ENCODE results near the gene DHX38. TPM values are rescaled to one million over a fixed set of nuclear protein-coding genes. Genes with fewer than 3 reads are reported as not detected.
A peak's percentile ranks its signal among the peaks of the same experiment; 100 is the strongest.

The DHX38 gene
- total RNA-seq, 2 experiments from 2014 or later = 80.5 to 85.1 TPM

DNA sequence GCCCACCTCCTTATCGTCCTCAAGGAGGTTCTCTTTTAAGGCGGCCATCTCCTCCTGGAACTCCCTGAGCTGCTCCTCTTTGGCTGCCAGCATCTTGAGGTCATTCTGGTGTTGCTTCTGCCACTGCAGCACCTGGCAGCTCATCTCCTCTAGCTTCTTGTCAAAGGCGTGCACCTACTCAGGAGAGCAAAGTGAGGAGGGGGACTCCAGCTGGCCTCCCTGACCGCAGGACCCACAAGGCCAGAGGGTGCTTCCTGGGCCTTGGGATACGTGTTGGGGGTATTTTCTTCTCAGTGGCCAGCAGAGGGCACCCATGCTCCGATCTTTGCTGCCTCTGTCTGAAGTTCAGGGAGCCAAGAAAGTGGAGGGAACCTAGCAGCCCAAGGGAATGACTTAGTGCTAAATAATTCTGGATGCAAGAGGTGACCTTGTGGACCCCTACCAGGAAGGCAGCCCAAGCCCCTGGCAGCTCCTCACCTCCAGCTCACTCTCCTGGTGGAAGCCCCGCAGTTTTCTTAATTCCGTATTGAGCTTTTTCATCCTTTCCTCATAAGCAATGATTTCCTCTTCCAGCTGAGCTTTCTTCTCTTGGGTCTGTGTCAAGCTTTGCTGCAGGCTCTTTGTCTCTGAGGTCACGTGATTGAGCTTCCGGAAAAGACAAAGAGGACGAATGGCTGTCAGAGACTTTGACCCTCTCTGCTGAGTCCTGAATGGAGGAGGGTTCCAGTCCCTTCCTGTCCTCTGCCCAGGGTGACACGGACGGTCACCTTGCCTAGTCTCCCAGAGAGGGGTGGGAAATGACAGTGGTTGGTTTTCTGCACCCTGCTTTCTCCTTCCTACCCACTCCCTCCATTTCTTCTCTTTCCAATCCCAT is 31.4 kb downstream of the DHX38 start:
- Mint-ChIP-seq H3K9me3 (no peaks in the 10 kb centered on the region), H3K4me3 (no peak overlapping the region), H3K4me1 (no peaks in the 10 kb centered on the region), H3K36me3 (no peaks in the 10 kb centered on the region), H3K27ac (no peak overlapping the region), H3K27me3 (no peaks in the 10 kb centered on the region)
- peak; percentile 58 for DNase-seq

DNA sequence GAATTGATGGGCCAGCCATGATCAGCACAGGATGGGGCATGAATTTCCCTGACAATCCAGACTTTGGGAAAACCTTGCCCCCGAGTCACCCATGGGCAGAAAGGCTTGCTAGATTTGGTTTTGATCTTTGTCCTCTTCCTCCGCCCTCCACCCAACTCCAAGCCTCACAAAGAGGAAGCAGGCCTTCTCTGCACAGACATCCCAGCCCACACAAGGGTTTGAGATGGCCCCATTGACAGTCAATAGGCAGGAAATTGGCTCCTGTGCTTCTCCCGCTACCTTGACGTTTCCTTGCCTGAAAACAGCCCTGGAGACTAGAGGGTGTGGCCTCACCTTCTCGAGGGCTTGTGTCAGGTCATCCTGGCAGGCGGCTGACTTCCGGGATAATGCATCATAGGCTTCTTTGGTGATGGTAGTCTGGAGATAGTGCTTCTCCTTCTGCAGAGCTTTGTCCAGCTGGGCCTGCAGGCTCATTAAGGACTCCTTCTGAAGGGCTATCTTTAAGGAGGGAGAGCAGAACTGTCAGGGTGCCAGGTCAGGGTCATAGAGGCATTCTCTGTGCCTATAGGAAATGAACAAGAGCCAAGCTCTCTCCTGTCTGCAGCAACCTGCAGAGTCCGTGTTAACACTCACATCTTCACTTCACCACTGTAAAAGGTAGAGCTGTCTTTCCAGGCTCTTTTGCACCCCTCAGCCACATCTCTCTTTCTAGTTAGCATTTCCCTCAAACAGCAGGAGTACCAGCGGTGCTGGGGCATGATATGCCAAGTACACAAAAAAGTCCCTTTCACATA is 32.2 kb downstream of the DHX38 start:
- no peak for DNase-seq
- Mint-ChIP-seq H3K4me3 (no peak overlapping the region), H3K27me3 (no peaks in the 10 kb centered on the region), H3K36me3 (no peaks in the 10 kb centered on the region), H3K27ac (no peak overlapping the region), H3K4me1 (no peaks in the 10 kb centered on the region), H3K9me3 (no peaks in the 10 kb centered on the region)

DNA sequence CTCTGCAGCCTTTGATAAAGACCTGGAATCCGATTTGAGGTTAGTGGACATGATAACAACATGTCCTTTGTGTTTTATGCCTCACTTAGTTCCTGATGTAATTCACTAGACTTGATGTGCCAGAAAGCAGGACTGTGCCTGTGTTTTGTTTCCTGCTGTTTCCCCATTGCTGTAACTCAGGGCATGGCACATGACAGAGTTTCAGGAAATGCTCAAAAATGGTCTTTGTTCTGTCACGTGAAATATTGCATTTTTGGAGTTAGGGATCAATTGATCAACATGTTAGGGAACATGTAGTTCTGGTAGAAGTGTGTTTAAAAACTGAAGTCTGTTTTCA is 32.8 kb downstream of the DHX38 start:
- DNase-seq = no peak
- Mint-ChIP-seq H3K27ac (no peak overlapping the region), H3K4me3 (no peak overlapping the region), H3K9me3 (no peaks in the 10 kb centered on the region), H3K36me3 (no peaks in the 10 kb centered on the region), H3K4me1 (no peaks in the 10 kb centered on the region), H3K27me3 (no peaks in the 10 kb centered on the region)

DNA sequence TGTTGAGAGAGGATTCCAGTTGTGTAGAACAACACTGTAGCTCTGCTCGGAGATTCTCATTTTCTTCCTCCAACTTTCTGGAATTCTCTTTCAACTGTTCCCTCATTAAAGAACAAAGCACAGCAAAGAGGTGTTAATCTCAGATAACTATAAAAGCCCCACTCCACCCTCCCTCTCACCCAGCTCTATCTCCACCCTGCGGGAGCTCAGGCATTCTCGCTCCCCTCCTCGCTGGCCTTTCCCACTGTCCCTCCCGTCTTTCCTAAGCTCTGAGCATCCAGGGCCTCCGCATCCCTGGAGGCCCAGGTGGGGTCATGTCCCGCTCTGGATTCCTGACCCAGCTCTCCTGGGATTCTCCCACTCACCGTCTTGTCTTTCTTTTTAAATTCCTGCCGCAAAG is 35.1 kb downstream of the DHX38 start:
- Mint-ChIP-seq H3K36me3 (no peaks in the 10 kb centered on the region), H3K4me3 (no peak overlapping the region), H3K27me3 (no peaks in the 10 kb centered on the region), H3K9me3 (no peaks in the 10 kb centered on the region), H3K27ac (no peak overlapping the region), H3K4me1 (no peaks in the 10 kb centered on the region)
- DNase-seq = no peak

GRCh38 chr16:72129976-72130656 is 36.5 kb downstream of the DHX38 start:
- Mint-ChIP-seq H3K4me1 (no peaks in the 10 kb centered on the region), H3K27ac (no peak overlapping the region), H3K27me3 (no peaks in the 10 kb centered on the region), H3K4me3 (no peak overlapping the region), H3K9me3 (no peaks in the 10 kb centered on the region), H3K36me3 (peaks cover 2% of the 10 kb centered on the region)
- DNase-seq = no peak

DNA sequence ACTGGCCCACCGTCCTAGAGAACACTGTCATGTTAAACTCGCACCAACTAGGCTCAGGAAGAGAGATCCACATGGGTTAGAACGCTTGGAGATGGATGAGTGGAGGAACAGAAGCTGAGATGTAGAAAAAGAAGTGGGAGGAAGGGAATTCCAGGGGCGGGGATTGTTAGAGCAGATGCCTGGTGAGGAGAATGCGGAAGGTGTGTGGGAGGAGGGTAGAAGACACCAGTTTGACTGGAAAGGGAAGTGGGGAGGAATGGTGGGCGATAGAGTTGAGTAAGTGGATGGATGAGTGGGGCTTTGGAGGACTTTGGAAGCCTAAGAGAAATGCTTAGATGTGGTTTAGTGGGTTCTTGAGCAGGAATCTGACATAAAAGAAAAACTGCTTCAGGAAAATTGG is 37.4 kb downstream of the DHX38 start:
- Mint-ChIP-seq H3K4me3 (no peak overlapping the region), H3K9me3 (no peaks in the 10 kb centered on the region), H3K27ac (no peak overlapping the region), H3K36me3 (peaks cover 2% of the 10 kb centered on the region), H3K4me1 (no peaks in the 10 kb centered on the region), H3K27me3 (no peaks in the 10 kb centered on the region)
- DNase-seq = no peak

- Mint-ChIP-seq H3K9me3 (no peaks in the 10 kb centered on the region), H3K4me1 (no peaks in the 10 kb centered on the region), H3K4me3 (no peak overlapping the region), H3K36me3 (peaks cover 2% of the 10 kb centered on the region), H3K27me3 (no peaks in the 10 kb centered on the region), H3K27ac (no peak overlapping the region)
- DNase-seq = no peak
These were observed 39.1 kb downstream of the DHX38 start for GRCh38 chr16:72132726-72133125.

GRCh38 chr16:72134507-72134906 is 40.9 kb downstream of the DHX38 start:
- H3K4me3 Mint-ChIP-seq = no peak overlapping the region
- peaks cover 2% of the 10 kb centered on the region for H3K36me3 Mint-ChIP-seq
- no peak overlapping the region for H3K27ac Mint-ChIP-seq
- DNase-seq = no peak
- no peaks in the 10 kb centered on the region for H3K9me3 Mint-ChIP-seq
- no peaks in the 10 kb centered on the region for H3K27me3 Mint-ChIP-seq
- no peaks in the 10 kb centered on the region for H3K4me1 Mint-ChIP-seq

DNA sequence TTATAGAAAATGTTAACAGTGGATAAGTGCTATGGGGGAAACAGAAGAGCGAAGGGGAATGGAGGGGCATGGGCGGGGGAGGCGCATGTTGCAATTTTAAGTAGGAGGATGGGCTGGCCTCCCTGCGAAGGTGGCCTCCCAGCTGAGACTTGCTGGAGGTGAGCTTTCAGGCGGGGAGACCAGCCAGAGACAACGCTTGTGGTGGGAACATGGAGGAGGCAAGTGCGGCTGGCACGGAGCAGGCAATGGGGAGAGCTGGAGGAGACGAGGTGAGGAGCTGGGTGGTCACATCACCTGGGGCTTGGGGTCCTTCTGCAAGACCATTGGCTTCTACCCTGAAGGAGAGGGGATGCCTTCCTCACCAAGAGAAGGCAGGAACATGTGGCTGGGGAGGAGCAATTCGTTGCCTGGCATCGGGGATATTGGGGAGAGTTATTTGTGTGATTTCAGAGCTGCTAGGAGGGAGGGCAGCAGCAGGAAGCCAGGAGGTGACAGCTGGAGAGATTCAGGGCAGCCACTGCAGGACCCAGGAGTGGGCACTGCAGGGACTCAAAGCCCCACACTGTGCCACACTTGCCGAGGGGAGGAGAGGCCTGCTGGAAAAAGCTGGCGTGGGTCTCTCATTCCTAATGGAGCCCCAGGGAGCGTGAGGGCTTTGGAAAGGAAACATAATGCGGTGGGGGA is 43.9 kb downstream of the DHX38 start:
- Mint-ChIP-seq H3K4me3 (no peak overlapping the region), H3K9me3 (no peaks in the 10 kb centered on the region), H3K36me3 (peaks cover 2% of the 10 kb centered on the region), H3K4me1 (no peaks in the 10 kb centered on the region), H3K27ac (no peak overlapping the region), H3K27me3 (no peaks in the 10 kb centered on the region)
- no peak for DNase-seq

DNA sequence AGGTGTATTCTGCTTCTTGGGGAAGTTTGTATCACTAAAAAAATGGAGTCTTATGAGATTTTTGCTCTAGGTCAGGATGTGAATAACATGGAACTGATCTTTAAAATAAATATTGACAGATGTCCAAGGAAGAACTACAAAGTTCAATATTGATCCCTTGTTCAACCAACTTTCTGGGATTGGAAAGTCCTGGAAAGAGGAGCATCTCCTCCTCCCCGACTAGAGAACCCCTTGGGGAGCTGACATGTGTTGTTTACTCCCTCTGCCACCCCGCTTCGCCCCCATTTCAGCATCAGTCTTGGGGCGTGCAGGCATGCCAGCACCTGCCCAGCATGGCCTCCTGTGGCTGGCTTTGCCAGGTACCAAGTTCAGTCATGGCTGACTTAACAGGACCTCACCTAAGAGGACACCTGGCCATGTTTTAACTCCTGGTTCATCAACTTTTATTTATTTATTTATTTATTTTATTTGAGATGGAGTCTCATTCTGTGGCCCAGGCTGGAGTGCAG is 44.5 kb downstream of the DHX38 start:
- H3K4me1 Mint-ChIP-seq = no peaks in the 10 kb centered on the region

DNA sequence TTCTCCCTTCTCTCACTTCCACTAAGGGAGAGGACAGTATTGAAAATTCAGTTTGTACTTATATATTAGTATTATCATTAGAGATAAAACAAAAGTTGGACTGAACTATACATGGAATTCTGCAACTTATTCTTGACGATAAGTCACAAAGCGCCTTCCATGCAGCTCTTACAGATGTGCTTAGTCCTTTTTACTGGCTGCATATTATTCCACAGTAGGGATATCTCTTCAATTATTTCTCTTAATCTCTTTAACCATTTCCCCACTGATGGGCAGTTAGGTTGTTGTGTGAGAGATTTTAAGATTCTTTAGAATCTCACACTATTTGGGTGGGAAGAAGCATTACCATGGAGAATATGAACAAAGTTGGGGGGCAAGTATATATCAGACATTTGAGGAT is 46.3 kb downstream of the DHX38 start:
- Mint-ChIP-seq H3K4me3 (no peak overlapping the region), H3K9me3 (no peaks in the 10 kb centered on the region), H3K4me1 (no peaks in the 10 kb centered on the region), H3K36me3 (no peaks in the 10 kb centered on the region), H3K27ac (no peak overlapping the region), H3K27me3 (no peaks in the 10 kb centered on the region)
- DNase-seq = no peak

More for the DNA sequence above, 44.5 kb downstream of the DHX38 start:
- H3K4me3 Mint-ChIP-seq = no peak overlapping the region
- DNase-seq = no peak
- H3K27ac Mint-ChIP-seq = no peak overlapping the region
- no peaks in the 10 kb centered on the region for H3K9me3 Mint-ChIP-seq
- H3K36me3 Mint-ChIP-seq = peaks cover 2% of the 10 kb centered on the region
- no peaks in the 10 kb centered on the region for H3K27me3 Mint-ChIP-seq

DNA sequence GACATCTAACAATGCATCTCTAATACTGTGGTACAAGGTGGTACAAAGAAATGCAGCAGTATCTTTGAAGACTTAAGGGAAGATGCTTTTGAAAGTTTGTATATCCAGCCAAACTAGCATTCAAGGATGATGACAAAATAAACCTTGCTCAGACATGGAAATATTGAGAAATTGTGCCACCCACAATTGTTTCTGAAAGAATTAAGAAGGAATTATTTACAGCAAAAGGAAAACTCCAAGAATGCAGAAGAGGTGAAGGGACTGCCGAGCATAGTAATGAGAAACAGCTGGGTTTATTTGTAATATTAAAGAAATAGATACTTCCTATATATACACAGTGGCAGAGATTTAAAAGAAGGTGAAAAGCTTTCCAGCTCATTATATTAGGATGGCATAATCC is 48.8 kb downstream of the DHX38 start:
- H3K27me3 Mint-ChIP-seq = no peaks in the 10 kb centered on the region
- DNase-seq = no peak
- H3K4me1 Mint-ChIP-seq = no peaks in the 10 kb centered on the region
- H3K4me3 Mint-ChIP-seq = no peak overlapping the region
- H3K27ac Mint-ChIP-seq = no peak overlapping the region
- peaks cover 4% of the 10 kb centered on the region for H3K9me3 Mint-ChIP-seq
- no peaks in the 10 kb centered on the region for H3K36me3 Mint-ChIP-seq

DNA sequence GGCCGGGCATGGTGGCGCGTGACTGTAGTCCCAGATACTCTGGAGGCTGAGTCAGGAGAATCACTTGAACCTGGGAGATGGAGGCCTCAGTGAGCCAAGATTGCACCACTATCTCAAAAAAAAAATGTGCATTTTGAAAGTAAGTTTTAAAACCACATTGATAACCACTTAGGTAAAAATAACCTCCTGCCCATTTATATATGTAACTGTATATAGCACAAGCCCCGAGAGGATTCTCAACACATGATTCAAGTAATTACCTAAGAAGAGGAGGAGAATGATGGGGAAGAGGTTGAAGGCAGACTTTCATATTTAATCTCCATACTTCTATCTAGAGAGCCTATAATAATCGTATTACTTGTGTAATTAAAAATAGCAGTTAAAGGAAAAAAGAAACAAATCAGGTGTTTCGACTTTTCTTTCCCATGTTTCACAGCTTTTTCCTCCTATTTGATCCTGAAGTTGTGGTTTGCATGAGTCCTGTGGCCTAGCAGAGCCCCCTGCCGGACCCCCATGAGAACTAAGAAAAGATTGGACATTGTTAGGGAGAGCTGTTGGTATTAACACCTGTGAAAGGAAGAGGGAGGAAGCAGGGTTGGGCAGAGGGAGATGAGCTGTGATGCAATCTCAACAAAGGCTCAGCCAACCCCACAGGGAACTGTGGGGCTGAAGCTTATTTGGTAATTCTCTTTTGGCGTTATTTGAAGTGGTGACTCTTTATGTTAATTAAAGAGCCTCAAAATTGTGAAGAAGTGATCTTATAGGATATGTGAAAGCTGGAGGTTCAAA is 56.2 kb downstream of the DHX38 start:
- Mint-ChIP-seq H3K4me1 (peaks cover 2% of the 10 kb centered on the region), H3K27ac (no peak overlapping the region)

GRCh38 chr16:72159386-72159785 is 65.7 kb downstream of the DHX38 start:
- no peak for DNase-seq
- H3K4me1 Mint-ChIP-seq = no peaks in the 10 kb centered on the region
- no peaks in the 10 kb centered on the region for H3K9me3 Mint-ChIP-seq
- H3K27me3 Mint-ChIP-seq = no peaks in the 10 kb centered on the region
- no peaks in the 10 kb centered on the region for H3K36me3 Mint-ChIP-seq
- no peak overlapping the region for H3K4me3 Mint-ChIP-seq
- H3K27ac Mint-ChIP-seq = no peak overlapping the region

More for the DNA sequence above, 56.2 kb downstream of the DHX38 start:
- peaks cover 1% of the 10 kb centered on the region for H3K36me3 Mint-ChIP-seq
- DNase-seq = no peak
- H3K4me3 Mint-ChIP-seq = no peak overlapping the region
- H3K9me3 Mint-ChIP-seq = peaks cover 6% of the 10 kb centered on the region
- H3K27me3 Mint-ChIP-seq = no peaks in the 10 kb centered on the region

Data from activated naive CD8-positive, alpha-beta T cell treated with anti-CD3 and anti-CD28 coated beads for 36 hours (primary cell).